Astrocyte (in vitro differentiated cells and primary cell): ENCODE data around the gene PICALM. TPM values are rescaled to one million over a fixed set of nuclear protein-coding genes. Genes with fewer than 3 reads are reported as not detected.
A peak's percentile ranks its signal among the peaks of the same experiment; 100 is the strongest.

Source experiments
- DNase-seq: peaks from one replicate; pipeline ENCODE4 v3.0.0-alpha.2; 2010; ENCODE audit warnings: low read depth
- FAIRE-seq: peaks from 2 replicates; lab custom pipeline; 2011; peaks lifted over from hg19 to GRCh38; lab: Jason Lieb, UNC
- H2AFZ ChIP-seq: 2 replicates; pipeline ENCODE4 v1.6.0; 2012; ENCODE audit warnings: low read depth, low read length, inconsistent platforms
- H3K27ac ChIP-seq: 2 replicates; pipeline ENCODE4 v1.5.1; 2011; ENCODE audit warnings: low read depth, low read length, inconsistent platforms
- H3K27me3 ChIP-seq: 2 replicates; pipeline ENCODE4 v1.6.0; 2011; ENCODE audit warnings: low read length, inconsistent platforms; ENCODE audit not compliant: insufficient read depth
- H3K36me3 ChIP-seq: 2 replicates; pipeline ENCODE4 v1.5.1; 2011; ENCODE audit warnings: low read length, inconsistent platforms; ENCODE audit not compliant: insufficient read depth
- H3K4me1 ChIP-seq: 2 replicates; pipeline ENCODE4 v1.5.1; 2011; ENCODE audit warnings: low read length, inconsistent platforms; ENCODE audit not compliant: insufficient read depth
- H3K4me2 ChIP-seq: 2 replicates; pipeline ENCODE4 v1.6.0; 2012; ENCODE audit warnings: low read length, inconsistent platforms
- H3K4me3 ChIP-seq: 2 replicates; pipeline ENCODE4 v1.5.1; 2011; ENCODE audit warnings: low read depth, mild to moderate bottlenecking, low read length, inconsistent platforms; ENCODE audit not compliant: insufficient read depth
- H3K79me2 ChIP-seq: 2 replicates; pipeline ENCODE4 v1.6.0; 2012; ENCODE audit warnings: mild to moderate bottlenecking, low read length, inconsistent platforms; ENCODE audit not compliant: insufficient read depth
- H3K9ac ChIP-seq: 2 replicates; pipeline ENCODE4 v1.6.0; 2012; ENCODE audit warnings: mild to moderate bottlenecking, low read length, inconsistent platforms
- H3K9me3 ChIP-seq: 2 replicates; pipeline ENCODE4 v1.5.1; 2012; ENCODE audit warnings: low read depth, mild to moderate bottlenecking, low read length, inconsistent platforms; ENCODE audit not compliant: insufficient read depth
- H4K20me1 ChIP-seq: 2 replicates; pipeline ENCODE4 v1.6.0; 2012; ENCODE audit warnings: low read length, inconsistent platforms; ENCODE audit not compliant: insufficient read depth
- H3K27ac Mint-ChIP-seq: one replicate; pipeline ENCODE4 v1.8.0; 2021; ENCODE audit warnings: mild to moderate bottlenecking, mixed read lengths; ENCODE audit not compliant: unreplicated experiment
- H3K27me3 Mint-ChIP-seq: one replicate; pipeline ENCODE4 v1.8.0; 2021; ENCODE audit warnings: low read depth, mixed read lengths; ENCODE audit not compliant: unreplicated experiment
- H3K36me3 Mint-ChIP-seq: one replicate; pipeline ENCODE4 v1.8.0; 2021; ENCODE audit warnings: low read depth, mixed read lengths; ENCODE audit not compliant: unreplicated experiment
- H3K4me1 Mint-ChIP-seq: one replicate; pipeline ENCODE4 v1.8.0; 2021; ENCODE audit warnings: low read depth, mixed read lengths; ENCODE audit not compliant: unreplicated experiment
- H3K4me3 Mint-ChIP-seq: one replicate; pipeline ENCODE4 v1.8.0; 2021; ENCODE audit warnings: mild to moderate bottlenecking, moderate library complexity, mixed read lengths; ENCODE audit not compliant: unreplicated experiment
- H3K9me3 Mint-ChIP-seq: one replicate; pipeline ENCODE4 v1.8.0; 2021; ENCODE audit warnings: mild to moderate bottlenecking, mixed read lengths; ENCODE audit not compliant: unreplicated experiment
- CTCF ChIP-seq: IDR thresholded peaks from 2 replicates; pipeline ENCODE4 v1.5.1; 2011; ENCODE audit warnings: low read depth, mild to moderate bottlenecking, inconsistent platforms, low read length, moderate library complexity; ENCODE audit not compliant: insufficient read depth
- EZH2 ChIP-seq: IDR thresholded peaks from 2 replicates; pipeline ENCODE4 v1.6.1; 2012; ENCODE audit warnings: mild to moderate bottlenecking, low read length, inconsistent platforms; ENCODE audit not compliant: insufficient read depth
- total RNA-seq: library from RNA; stranded (reverse); gene quantifications from 2 replicates; pipeline ENCODE4 v1.2.1, GENCODE V29; 2021

Gene PICALM
- total RNA-seq, 1 donor from 2014 or later = 260 TPM

- H3K27ac Mint-ChIP-seq = no peak overlapping the region
- FAIRE-seq = peak; percentile 34
These were observed 47.5 kb downstream of the PICALM start for GRCh38 chr11:86021377-86021776.

DNA sequence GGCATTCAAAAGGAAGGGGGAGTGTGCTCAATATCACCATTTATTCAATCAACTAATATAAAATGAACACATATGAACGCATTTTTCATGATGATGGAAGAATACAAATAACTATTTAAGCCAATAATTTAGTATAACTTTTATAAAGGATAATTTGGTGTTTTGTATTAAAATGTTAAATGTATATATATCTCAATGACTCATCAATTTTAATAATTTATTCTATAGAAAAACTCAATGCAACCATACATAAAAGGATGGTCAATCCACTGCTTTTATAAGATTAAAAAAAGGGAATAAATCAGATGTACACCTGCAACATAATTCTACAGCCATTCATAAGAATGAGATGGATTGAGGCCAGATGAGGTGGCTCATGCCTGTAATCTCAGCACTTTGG, 50.6 kb downstream of the PICALM start:
- TF ChIP-seq CTCF = no peak
- TF ChIP-seq EZH2 = no peak
- no peak for FAIRE-seq
- H3K79me2 ChIP-seq = peaks cover 90% of the 10 kb centered on the region

More at GRCh38 chr11:86021377-86021776, 47.5 kb downstream of the PICALM start:
- H2AFZ ChIP-seq = no peak overlapping the region
- no peaks in the 10 kb centered on the region for H3K27me3 ChIP-seq
- H3K4me1 Mint-ChIP-seq = no peaks in the 10 kb centered on the region
- H3K36me3 Mint-ChIP-seq = peaks cover 19% of the 10 kb centered on the region
- H3K4me3 ChIP-seq = no peak overlapping the region
- no peak overlapping the region for H3K27ac ChIP-seq
- H3K9ac ChIP-seq = no peak overlapping the region
- H3K9me3 ChIP-seq = no peaks in the 10 kb centered on the region
- H3K9me3 Mint-ChIP-seq = no peaks in the 10 kb centered on the region
- H3K4me1 ChIP-seq = no peaks in the 10 kb centered on the region
- no peak overlapping the region for H3K4me2 ChIP-seq
- no peak for TF ChIP-seq EZH2
- TF ChIP-seq CTCF = no peak
- no peak overlapping the region for H3K4me3 Mint-ChIP-seq
- H3K27me3 Mint-ChIP-seq = no peaks in the 10 kb centered on the region
- H4K20me1 ChIP-seq = peaks cover 48% of the 10 kb centered on the region
- H3K79me2 ChIP-seq = peaks cover 87% of the 10 kb centered on the region
- H3K36me3 ChIP-seq = peaks cover 44% of the 10 kb centered on the region
- no peak for DNase-seq

GRCh38 chr11:86016451-86016850, 52.4 kb downstream of the PICALM start:
- DNase-seq (no peak), FAIRE-seq (no peak)
- Histone ChIP-seq H2AFZ (no peak overlapping the region), H3K4me3 (no peak overlapping the region), H3K4me1 (no peaks in the 10 kb centered on the region), H3K4me2 (no peak overlapping the region), H3K79me2 (peaks cover 78% of the 10 kb centered on the region), H4K20me1 (peaks cover 43% of the 10 kb centered on the region), H3K9me3 (no peaks in the 10 kb centered on the region), H3K27ac (no peak overlapping the region), H3K9ac (no peak overlapping the region), H3K27me3 (no peaks in the 10 kb centered on the region), H3K36me3 (peaks cover 54% of the 10 kb centered on the region)
- TF ChIP-seq EZH2 (no peak), CTCF (no peak)
- peaks cover 5% of the 10 kb centered on the region for H3K4me1 Mint-ChIP-seq
- no peaks in the 10 kb centered on the region for H3K27me3 Mint-ChIP-seq
- H3K27ac Mint-ChIP-seq = no peak overlapping the region
- H3K9me3 Mint-ChIP-seq = no peaks in the 10 kb centered on the region
- no peak overlapping the region for H3K4me3 Mint-ChIP-seq
- peaks cover 11% of the 10 kb centered on the region for H3K36me3 Mint-ChIP-seq

More for the DNA sequence above, 50.6 kb downstream of the PICALM start:
- DNase-seq = no peak
- Histone ChIP-seq H3K9ac (no peak overlapping the region), H3K36me3 (peaks cover 50% of the 10 kb centered on the region), H3K4me2 (no peak overlapping the region), H3K27ac (no peak overlapping the region), H3K9me3 (no peaks in the 10 kb centered on the region), H3K4me3 (no peak overlapping the region), H2AFZ (no peak overlapping the region), H3K27me3 (no peaks in the 10 kb centered on the region), H4K20me1 (peaks cover 48% of the 10 kb centered on the region), H3K4me1 (no peaks in the 10 kb centered on the region)
- H3K9me3 Mint-ChIP-seq = no peaks in the 10 kb centered on the region
- no peak overlapping the region for H3K27ac Mint-ChIP-seq
- H3K4me1 Mint-ChIP-seq = peaks cover 5% of the 10 kb centered on the region
- peaks cover 15% of the 10 kb centered on the region for H3K36me3 Mint-ChIP-seq
- no peak overlapping the region for H3K4me3 Mint-ChIP-seq
- H3K27me3 Mint-ChIP-seq = no peaks in the 10 kb centered on the region
